ENCODE measurements around the gene SECTM1.

Gene SECTM1

DNA sequence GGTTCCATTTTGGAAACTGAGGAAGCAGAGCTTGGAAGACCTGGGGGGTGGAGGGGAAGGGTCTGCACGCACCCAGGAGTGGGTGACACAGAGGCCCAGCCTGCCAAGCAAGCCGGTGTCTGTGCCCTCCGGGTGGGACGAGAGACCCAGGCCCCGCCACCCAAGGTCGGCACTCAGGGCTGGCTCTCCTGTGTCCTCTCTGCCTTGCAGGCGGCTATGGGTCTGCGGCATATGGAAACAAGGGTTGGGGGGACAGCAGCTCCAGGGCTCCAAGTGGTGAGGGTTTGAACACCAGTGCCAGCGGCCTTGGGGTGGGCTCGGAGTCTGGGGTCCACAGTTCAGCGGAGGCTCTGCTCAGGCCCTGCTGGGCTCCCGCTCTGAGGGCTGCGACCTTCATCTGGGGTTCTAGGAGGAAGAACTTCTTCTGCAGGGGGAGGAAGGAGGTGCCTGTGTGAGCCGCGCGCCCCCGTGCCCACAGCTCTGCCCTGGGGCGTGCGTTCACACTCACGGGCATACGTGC is 11.6 kb downstream of the SECTM1 start:
- no peak for DNase-seq (ENCODE audit: low read depth)
- H3K4me3 ChIP-seq (ENCODE audit: low read length): no peak overlapping the region
- TF ChIP-seq, protein P1, sequence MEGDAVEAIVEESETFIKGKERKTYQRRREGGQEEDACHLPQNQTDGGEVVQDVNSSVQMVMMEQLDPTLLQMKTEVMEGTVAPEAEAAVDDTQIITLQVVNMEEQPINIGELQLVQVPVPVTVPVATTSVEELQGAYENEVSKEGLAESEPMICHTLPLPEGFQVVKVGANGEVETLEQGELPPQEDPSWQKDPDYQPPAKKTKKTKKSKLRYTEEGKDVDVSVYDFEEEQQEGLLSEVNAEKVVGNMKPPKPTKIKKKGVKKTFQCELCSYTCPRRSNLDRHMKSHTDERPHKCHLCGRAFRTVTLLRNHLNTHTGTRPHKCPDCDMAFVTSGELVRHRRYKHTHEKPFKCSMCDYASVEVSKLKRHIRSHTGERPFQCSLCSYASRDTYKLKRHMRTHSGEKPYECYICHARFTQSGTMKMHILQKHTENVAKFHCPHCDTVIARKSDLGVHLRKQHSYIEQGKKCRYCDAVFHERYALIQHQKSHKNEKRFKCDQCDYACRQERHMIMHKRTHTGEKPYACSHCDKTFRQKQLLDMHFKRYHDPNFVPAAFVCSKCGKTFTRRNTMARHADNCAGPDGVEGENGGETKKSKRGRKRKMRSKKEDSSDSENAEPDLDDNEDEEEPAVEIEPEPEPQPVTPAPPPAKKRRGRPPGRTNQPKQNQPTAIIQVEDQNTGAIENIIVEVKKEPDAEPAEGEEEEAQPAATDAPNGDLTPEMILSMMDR (conservative IDR thresholded peaks at IDR 0.05; ENCODE audit: low read length): no peak

DNA sequence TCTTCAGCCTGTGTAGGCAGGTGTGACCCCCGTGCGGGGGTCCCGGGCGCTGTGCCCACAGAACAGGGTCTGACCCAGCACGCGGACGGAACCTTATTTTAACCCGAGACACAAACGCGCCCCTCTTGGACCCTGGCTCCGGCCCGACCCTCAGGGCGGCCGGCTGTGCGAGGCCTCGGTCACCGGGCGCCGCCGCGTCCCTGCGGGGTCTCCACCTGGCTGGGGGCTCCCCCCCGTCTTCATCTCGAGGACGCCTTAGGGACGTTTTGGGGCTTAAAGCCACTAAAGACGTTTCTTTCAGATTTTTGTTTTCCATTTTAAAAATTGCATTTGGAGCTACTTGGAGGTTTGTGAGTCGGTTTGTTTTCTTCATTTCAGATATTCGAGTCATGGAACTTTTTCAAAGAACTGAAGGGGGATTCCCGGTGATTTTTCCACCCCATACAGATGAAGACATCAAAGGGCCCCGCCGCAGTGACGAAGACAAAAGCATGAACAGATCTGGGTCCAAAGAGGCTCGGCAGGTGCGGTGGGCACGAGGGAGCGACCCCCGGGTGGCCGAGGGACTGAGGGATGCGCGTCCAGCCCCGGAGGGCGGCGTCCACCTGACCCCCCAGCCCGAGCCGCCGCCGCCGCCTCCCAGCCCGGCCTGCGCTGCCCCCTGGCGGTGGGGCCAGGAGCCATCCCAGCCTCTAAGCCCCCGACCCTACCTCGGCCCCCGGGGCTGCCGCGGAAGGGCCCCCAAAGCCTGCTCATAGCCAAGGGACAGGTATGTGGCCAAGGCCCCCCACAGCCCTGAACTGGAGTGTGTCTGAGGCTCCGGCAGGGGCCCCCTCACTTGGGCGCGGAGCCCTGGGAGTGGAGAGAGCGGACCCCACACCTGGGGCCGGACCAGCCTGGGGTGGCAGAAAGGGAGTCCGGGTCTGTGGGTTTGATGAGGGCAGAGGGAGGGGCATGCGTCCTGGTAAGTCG is 12.3 kb downstream of the SECTM1 start:
- no peak overlapping the region for H3K4me3 ChIP-seq (ENCODE audit: low read length)
- no peak for DNase-seq (ENCODE audit: low read depth)
- TF ChIP-seq, protein P1 (conservative IDR thresholded peaks at IDR 0.05; ENCODE audit: low read length): peak; percentile 38

GRCh38 chr17:82320140-82320840 is 13.3 kb downstream of the SECTM1 start:
- TF ChIP-seq, protein P1 (conservative IDR thresholded peaks at IDR 0.05; ENCODE audit: low read length): no peak

GRCh38 chr17:82319619-82320062 is 13.9 kb downstream of the SECTM1 start:
- TF ChIP-seq, protein P1 (conservative IDR thresholded peaks at IDR 0.05; ENCODE audit: low read length): no peak
- no peak for DNase-seq (ENCODE audit: low read depth)
- no peak overlapping the region for H3K4me3 ChIP-seq (ENCODE audit: low read length)

More at GRCh38 chr17:82320140-82320840, 13.3 kb downstream of the SECTM1 start:
- no peak overlapping the region for H3K4me3 ChIP-seq (ENCODE audit: low read length)
- DNase-seq (ENCODE audit: low read depth): no peak

- TF ChIP-seq, protein P1 (conservative IDR thresholded peaks at IDR 0.05; ENCODE audit: low read length): no peak
- H3K4me3 ChIP-seq (ENCODE audit: low read length): no peak overlapping the region
- DNase-seq (ENCODE audit: low read depth): no peak
Measured at GRCh38 chr17:82318772-82319606, 14.6 kb downstream of the SECTM1 start.

DNA sequence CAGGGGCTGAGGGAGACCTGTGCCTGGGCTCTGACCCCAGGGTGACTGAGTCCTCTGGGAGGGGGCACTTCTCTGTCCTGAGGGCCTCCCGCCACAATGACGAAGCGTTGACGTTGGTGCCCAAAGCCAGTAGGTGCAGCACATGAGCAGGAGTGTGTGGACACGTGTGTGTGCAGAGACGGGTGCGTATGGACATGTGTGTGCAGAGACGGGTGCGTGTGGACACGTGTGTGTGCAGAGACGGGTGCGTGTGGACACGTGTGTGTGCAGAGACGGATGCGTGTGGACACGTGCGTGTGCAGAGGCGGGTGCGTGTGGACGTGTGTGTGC is 15.4 kb downstream of the SECTM1 start:
- no peak for DNase-seq (ENCODE audit: low read depth)
- TF ChIP-seq, protein P1 (conservative IDR thresholded peaks at IDR 0.05; ENCODE audit: low read length): no peak

More for the DNA sequence above, 15.4 kb downstream of the SECTM1 start:
- no peak overlapping the region for H3K4me3 ChIP-seq (ENCODE audit: low read length)
